ENCODE measurements around the gene ADAMTSL1. TPM values are rescaled to one million over a fixed set of nuclear protein-coding genes. Genes with fewer than 3 reads are reported as not detected.

The ADAMTSL1 gene
- total and polyA plus RNA-seq, 2 of the 8 experiments (the other 6 are each of a cell fraction or from before 2014, with no cell fraction given): 0.84 to 1.1 TPM

DNA sequence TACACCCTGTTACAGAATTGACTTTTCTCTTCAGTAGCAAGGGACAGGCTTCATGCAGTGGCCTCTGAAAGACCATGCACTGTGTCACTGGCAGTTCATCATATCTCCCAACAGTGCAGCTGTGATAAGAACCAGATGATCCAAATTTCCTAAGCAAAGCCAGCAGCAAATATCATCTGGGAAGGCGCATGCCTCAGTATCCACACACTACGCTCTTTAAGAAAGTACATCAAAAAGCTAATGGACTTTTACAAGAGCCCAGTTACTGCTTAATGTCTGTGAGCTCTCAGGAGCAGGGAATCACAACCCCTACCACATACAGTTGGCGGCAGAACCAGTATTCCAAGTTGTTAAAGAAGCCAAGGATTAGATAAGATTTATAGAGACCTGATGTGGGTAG, 25.1 kb downstream of the ADAMTSL1 start:
- Histone ChIP-seq H2BK120ac (replicated peaks; ENCODE audit: low read depth, low read length) (no peak overlapping the region), H2BK20ac (ENCODE audit: low read length) (no peak overlapping the region), H3K4me2 (ENCODE audit: insufficient read depth in 1 of 2, low read depth in 2 of 2, low read length in 2 of 2) (no peak overlapping the region), H3K27ac (ENCODE audit: low read depth, low read length) (no peak overlapping the region), H3K36me3 (ENCODE audit: control insufficient read depth in 2 of 4, insufficient read depth in 4 of 4, low read length in 3 of 4) (no peaks in the 10 kb centered on the region), H3K18ac (ENCODE audit: extremely low read depth, low read length) (no peak overlapping the region), H3K4me1 (replicated peaks in 1 of 4; ENCODE audit: control insufficient read depth in 3 of 4, insufficient read depth in 4 of 4, low read length in 3 of 4) (peaks cover 0 to 5% (median 0%) of the 10 kb centered on the region in 4 experiments; a peak in 1 of 7 replicates), H2AFZ (ENCODE audit: low read length) (no peak overlapping the region), H2AK5ac (ENCODE audit: low read depth, low read length) (no peak overlapping the region), H2BK15ac (ENCODE audit: low read length) (no peak overlapping the region), H3K4ac (replicated peaks; ENCODE audit: insufficient read length, low read depth, low read length) (no peak overlapping the region), H2BK12ac (ENCODE audit: low read depth, low read length) (no peak overlapping the region), H3K9ac (replicated peaks in 1 of 4; ENCODE audit: extremely low read depth in 1 of 4, low read depth in 3 of 4, low read length in 3 of 4) (no peak overlapping the region), H3K14ac (ENCODE audit: insufficient read length) (no peak overlapping the region), H3K56ac (replicated peaks; ENCODE audit: insufficient read length, low read depth, low read length) (no peak overlapping the region), H2BK5ac (ENCODE audit: low read depth, low read length) (no peak overlapping the region), H3K27me3 (replicated peaks in 1 of 4; ENCODE audit: control insufficient read depth in 3 of 4, extremely low read depth in 1 of 4, insufficient read depth in 3 of 4, low read length in 3 of 4) (no peaks in the 10 kb centered on the region), H3K23me2 (ENCODE audit: low read depth, low read length) (no peaks in the 10 kb centered on the region), H4K91ac (replicated peaks; ENCODE audit: insufficient read length, low read length) (no peak overlapping the region), H3K79me1 (ENCODE audit: low read depth, low read length) (no peaks in the 10 kb centered on the region), H3K79me2 (ENCODE audit: control insufficient read depth in 1 of 2, insufficient read depth in 2 of 2, low read length in 2 of 2) (no peaks in the 10 kb centered on the region), H3K9me3 (ENCODE audit: insufficient read depth in 2 of 2, low read depth in 1 of 2, low read length in 1 of 2) (no peaks in the 10 kb centered on the region), H3K4me3 (ENCODE audit: extremely low read depth in 1 of 4, insufficient read depth in 2 of 4, low read depth in 3 of 4, low read length in 4 of 4) (no peak overlapping the region), H3K23ac (ENCODE audit: insufficient read length) (no peak overlapping the region), H4K8ac (ENCODE audit: extremely low read depth, insufficient read depth, low read length) (no peak overlapping the region), H4K5ac (ENCODE audit: insufficient read length, low read depth, low read length) (no peak overlapping the region), H4K20me1 (replicated peaks in 1 of 2; ENCODE audit: control insufficient read depth in 1 of 2, insufficient read depth in 2 of 2, low read length in 2 of 2) (no peaks in the 10 kb centered on the region)
- ChIA-PET CTCF (ENCODE audit: partially characterized antibody) (interaction anchor here (1.3 kb wide), 1 partner anchor 22 kb away, joined by 3 read pairs; no protein-coding TSS in a partner anchor), POLR2A (ENCODE audit: partially characterized antibody) (no interaction called here)
- FAIRE-seq: no peak
- DNase-seq (ENCODE audit: low read depth in 1 of 2, low spot score in 2 of 2): no peak
- 93% methylated on average over 3 of the region's 3 CpGs; no CpG with 5 or more reads in 1 of the 2 experiments for WGBS, 2 experiments (ENCODE audit: extremely low coverage in 1 of 2, insufficient coverage in 1 of 2, insufficient read length in 1 of 2, insufficient replicate concordance in 2 of 2, low coverage in 1 of 2, low lambda C conversion rate in 2 of 2, missing lambda C conversion rate in 1 of 2)
- no peak for TF ChIP-seq BCL11A (IDR thresholded peaks at IDR 0.05; ENCODE audit: low read depth in 2 of 2, low read length in 2 of 2)
- no peak for TF ChIP-seq RBBP5 (IDR thresholded peaks at IDR 0.05; ENCODE audit: borderline replicate concordance, low read depth, low read length)
- TF ChIP-seq SP2 (IDR thresholded peaks at IDR 0.05; ENCODE audit: low read length): no peak
- TF ChIP-seq NRF1 (IDR thresholded peaks at IDR 0.05; ENCODE audit: low read depth, low read length): no peak
- no peak for TF ChIP-seq SP4 (IDR thresholded peaks at IDR 0.05; ENCODE audit: low read length)
- TF ChIP-seq CHD1 (IDR thresholded peaks at IDR 0.05; ENCODE audit: low read depth, low read length): no peak
- TF ChIP-seq RNF2 (IDR thresholded peaks at IDR 0.05; ENCODE audit: borderline replicate concordance, low read depth, low read length, missing control alignments, poor library complexity, severe bottlenecking): no peak
- no peak for TF ChIP-seq SIN3A (conservative IDR thresholded peaks at IDR 0.05 in 1 of 2, IDR thresholded peaks at IDR 0.05 in 1 of 2; ENCODE audit: low read depth in 1 of 2, low read length in 2 of 2)
- no peak for TF ChIP-seq KDM5A (IDR thresholded peaks at IDR 0.05; ENCODE audit: low read length)
- TF ChIP-seq, protein P1, sequence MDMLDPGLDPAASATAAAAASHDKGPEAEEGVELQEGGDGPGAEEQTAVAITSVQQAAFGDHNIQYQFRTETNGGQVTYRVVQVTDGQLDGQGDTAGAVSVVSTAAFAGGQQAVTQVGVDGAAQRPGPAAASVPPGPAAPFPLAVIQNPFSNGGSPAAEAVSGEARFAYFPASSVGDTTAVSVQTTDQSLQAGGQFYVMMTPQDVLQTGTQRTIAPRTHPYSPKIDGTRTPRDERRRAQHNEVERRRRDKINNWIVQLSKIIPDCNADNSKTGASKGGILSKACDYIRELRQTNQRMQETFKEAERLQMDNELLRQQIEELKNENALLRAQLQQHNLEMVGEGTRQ (IDR thresholded peaks at IDR 0.05; ENCODE audit: low read length): no peak
- no peak for TF ChIP-seq BACH1 (IDR thresholded peaks at IDR 0.05; ENCODE audit: low read length)
- no peak for TF ChIP-seq KDM1A (IDR thresholded peaks at IDR 0.05; ENCODE audit: borderline replicate concordance, low read length)
- TF ChIP-seq CBX8 (IDR thresholded peaks at IDR 0.05; ENCODE audit: borderline replicate concordance, low read depth, low read length): no peak

All from H1 (cell line).